GM21528 (cell line): ENCODE results near the gene SHPK.
A peak's percentile ranks its signal among the peaks of the same experiment; 100 is the strongest.

Source experiments
- ATAC-seq: cut with Tn5 transposase; IDR thresholded peaks from one replicate; pipeline ENCODE4 v1.9.1; 2021; ENCODE audit warnings: mild to moderate bottlenecking, moderate library complexity; ENCODE audit not compliant: unreplicated experiment, low FRiP score

SHPK gene

DNA sequence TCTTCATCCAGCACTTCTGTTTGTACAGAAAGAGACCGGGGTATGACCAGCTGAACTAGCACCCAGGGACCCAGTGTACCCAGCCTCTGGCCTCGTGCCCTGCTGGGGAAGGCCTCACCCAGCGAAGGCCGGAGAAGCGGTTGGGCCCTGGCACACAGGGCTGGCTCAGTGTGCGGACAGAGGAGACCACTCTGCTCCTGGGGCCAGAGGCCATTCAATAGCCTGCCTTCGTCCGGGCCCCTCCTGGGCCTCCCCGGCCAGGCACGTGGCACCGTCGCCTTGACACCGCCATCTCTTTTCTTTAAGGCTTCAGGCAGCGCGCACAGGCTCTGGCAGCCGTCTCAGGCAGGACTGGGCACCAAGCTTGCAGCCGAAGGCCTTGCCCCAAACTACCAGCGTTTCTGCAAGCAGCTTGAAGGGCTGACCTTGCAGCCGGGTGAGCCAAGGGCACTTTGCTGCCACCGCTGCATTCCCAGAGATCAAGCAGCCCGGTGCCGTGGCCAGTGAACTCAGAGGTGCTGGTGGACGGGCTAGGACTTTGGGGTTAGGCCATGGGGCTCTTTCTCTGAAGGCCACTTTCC, 24.4 kb upstream of the SHPK start:
- no peak for ATAC-seq

- no peak for ATAC-seq
These were observed 23.6 kb upstream of the SHPK start for GRCh38 chr17:3659541-3660111.

DNA sequence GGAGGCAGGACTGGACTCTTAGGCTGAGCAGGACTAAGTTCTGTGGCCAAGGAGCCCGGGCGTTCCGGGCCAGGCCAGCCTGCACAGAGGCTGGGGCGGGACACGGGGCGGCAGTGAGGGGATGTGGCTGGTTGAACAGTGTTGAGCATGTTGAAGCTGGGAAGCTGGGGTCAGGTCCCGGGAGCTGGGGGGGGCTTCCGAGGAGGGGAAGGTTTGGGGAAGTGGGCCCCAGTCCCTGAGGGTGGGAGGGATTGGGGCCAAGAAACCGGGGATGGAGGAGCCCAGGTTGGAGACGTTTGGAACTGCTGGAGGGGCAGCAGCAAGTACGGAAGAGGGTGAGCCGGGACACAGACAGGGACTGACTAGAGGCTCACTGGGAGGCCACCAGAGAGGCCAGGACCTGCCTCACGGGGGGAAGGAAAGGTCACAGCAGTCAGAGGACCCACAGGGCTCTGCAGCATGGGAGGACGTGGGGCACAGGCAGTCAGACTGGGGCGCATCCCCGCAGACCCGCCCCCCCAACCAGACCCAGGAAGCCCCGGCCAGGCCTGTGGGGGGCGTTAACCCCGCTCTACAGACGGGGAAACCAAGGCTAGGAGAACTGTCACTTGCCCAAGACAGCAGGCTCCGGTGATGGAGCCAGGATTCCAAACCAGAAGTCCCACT, 22.9 kb upstream of the SHPK start:
- ATAC-seq: no peak

GRCh38 chr17:3657874-3658783, 22.1 kb upstream of the SHPK start:
- no peak for ATAC-seq

GRCh38 chr17:3657588-3657869, 21.5 kb upstream of the SHPK start:
- ATAC-seq: no peak

GRCh38 chr17:3656755-3657587, 20.9 kb upstream of the SHPK start:
- ATAC-seq: no peak

GRCh38 chr17:3656353-3656752, 20.3 kb upstream of the SHPK start:
- no peak for ATAC-seq

DNA sequence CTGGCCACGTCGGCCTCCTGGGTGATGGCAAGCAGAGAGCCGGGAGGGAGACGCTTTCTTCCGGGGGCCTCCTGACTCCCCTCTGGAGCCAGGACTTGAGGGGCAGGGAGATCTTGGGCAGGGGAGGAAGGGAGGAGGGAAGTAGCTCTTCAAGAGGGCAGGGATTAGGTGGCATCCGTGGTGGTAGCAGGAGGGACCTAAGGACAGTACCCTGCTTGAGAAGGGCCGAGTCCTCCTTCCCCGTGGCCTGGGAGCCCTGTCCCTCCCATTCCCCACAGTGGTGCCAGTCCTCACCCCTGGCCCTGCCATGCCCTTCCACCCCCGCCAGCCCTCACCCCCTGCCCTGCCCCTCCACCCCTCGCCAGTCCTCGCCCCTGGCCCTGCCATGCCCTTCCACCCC, 19.7 kb upstream of the SHPK start:
- ATAC-seq: no peak

DNA sequence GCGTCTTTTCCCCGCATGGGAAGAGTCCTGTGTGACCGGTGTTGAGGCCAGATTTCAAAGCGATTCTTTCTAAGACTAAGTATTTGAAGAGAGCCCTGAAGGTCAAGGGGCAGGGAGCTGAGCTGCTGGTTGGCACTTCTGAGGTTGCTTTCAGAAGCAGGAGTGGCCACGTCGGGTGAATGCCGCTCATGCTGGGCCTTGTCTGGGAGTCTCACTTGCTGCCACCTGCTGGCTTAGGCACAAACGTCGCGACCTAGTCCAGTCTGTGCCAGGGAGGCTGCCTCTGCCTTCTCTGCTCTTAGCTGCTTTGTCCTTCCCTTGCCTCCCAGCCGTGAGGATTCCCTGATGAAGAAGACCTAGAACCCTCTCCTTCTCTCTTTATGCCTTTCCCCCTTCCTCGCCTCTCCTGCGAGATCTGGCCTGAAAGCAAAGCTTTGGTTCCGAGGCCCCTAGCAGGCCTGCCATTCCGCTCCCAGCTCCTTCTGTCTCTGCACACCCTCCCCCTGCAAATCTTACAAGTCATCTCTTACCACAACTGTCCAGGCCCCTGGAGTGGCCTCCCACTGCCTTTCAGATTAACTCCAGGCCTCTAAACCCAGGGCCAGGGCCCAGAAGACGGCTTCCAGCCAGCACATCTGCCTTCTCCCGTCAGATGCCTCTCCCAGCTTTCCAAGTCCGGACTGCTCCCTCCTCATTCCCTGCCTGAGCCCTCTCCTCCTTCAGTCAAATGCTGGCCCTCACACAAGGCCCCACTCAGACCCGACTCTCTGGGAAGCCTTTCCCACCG, 11.9 kb upstream of the SHPK start:
- ATAC-seq: no peak

DNA sequence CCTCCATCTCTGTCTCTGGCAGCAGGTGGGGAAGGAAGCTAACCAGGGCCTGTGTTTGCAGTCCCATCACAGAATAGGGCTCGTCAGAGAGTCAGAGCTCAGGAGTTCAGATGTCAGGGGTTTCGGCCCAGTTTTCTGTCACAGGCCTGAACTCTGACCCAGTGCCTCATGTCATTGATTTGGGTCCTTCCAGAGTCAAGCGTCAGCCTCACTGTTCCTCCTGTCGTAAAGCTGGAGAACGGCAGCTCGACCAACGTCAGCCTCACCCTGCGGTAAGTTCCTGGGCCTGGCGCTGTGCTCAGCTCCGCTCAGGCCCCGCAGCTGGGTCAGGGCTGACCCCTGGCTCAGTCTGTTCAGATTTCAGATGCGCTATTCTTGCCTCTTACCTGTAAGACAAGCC, 11.2 kb upstream of the SHPK start:
- ATAC-seq: no peak

DNA sequence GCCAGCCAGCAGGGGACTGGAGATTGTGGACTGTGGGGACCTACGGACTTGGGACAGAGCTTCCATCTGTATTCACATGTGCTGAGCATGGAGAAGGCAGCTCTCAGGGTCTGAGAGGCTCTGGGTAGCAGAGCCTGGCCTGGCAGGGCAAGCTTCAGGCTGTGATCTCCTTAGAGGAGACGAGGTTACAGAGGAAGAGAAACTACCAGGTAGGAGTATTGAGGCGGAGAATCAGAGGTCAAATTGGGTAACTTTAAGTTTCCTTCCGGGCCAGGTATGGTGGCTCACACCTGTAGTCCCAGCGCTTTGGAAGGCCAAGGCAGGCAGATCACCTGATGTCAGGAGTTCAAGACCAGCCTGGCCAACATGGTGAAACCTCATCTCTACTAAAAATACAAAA, 9.3 kb upstream of the SHPK start:
- no peak for ATAC-seq

DNA sequence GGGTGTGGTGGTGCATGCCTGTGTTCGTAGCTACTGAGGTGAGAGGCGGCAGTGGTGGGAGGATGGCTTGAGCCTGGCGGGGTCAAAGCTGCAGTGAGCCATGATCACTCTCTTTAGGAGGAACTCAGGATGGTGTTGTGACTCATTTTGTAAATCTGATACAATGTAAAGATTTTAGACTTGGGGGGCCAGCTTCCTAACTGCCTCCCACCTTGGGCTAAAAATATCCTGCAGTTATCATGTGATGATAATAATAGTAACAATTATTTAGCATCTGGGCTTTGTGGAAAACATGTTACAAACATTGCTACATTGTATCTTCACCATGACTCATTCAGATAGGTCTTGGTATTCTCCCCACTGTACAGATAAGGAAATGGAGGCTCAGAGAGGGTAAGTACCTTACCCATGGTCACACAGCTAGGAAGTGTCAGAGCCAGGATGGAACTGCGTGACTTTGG, 7.9 kb upstream of the SHPK start:
- no peak for ATAC-seq

DNA sequence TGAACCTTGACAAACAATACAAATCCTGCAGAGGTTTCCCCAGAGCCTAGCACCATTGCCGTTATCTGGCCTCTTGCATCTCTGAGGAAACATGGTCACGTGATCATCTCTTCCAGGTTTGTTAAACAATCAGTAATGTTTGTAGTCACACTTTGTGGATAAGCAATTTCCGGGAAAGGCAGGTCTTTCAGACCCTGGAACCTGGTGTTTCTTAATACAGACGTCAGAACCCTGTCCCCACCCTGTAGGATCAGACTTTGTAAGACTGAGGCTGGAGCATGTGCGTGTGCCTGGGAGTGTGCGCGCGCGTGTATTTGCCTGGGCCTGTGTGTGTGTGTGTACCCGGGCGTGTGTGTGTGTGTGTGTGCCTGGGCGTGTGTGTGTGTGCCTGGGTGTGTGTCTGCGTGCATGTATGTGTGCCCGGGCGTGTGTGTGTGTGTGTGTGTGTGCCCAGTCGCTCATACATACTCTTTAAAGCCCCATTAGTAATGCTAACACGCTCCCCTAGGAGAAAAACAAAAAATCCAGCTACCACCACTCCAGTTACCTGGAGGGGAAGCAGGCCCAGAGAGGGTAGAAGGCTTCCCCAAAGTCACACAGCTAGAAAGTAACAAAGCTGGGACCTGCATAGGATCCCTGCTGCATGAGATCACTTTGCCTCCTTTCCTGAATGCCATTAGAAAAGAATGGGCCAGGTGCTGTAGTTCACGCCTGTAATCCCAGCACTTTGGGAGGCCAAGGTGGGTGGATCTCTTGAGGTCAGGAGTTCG, 5.9 kb upstream of the SHPK start:
- ATAC-seq: no peak

DNA sequence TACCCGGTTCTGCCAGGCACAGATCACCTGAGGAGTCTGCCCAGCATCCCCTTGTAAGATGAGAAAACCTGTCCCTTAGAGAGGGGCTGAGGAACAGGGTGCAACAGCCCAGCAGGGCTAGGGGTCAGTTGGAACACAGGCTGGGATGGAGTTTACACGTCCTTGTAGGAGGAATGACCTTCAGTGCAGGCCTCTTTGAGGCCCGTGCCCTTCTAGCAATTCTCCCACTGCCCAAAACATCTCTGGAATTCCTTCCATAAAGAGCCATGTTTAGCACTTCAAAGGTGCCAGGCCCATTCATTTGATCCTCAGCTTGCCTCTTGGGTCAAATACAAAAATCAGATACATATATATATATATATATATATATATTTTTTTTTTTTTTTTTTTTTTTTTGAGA, 5.0 kb upstream of the SHPK start:
- no peak for ATAC-seq

GRCh38 chr17:3639981-3640596, 4.0 kb upstream of the SHPK start:
- no peak for ATAC-seq

DNA sequence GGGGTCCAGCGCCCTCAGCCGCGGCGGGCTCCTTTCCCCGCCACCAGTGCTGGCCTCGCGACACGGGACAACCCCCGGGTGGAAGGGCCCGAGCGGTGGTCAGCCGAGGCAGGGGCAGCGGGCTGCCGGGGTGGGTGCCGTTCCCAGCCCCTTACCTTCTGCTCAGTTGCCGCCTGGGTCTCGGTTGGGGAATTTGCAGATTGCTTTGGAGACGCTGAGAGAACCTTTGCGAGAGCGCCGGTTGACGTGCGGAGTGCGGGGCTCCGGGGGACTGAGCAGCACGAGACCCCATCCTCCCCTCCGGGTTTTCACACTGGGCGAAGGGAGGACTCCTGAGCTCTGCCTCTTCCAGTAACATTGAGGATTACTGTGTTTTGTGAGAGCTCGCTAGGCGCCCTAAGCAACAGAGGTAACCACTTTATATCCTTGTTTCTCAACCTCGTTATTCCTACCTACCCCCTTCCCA, 891 bp upstream of the SHPK start:
- ATAC-seq: peak; percentile 21

DNA sequence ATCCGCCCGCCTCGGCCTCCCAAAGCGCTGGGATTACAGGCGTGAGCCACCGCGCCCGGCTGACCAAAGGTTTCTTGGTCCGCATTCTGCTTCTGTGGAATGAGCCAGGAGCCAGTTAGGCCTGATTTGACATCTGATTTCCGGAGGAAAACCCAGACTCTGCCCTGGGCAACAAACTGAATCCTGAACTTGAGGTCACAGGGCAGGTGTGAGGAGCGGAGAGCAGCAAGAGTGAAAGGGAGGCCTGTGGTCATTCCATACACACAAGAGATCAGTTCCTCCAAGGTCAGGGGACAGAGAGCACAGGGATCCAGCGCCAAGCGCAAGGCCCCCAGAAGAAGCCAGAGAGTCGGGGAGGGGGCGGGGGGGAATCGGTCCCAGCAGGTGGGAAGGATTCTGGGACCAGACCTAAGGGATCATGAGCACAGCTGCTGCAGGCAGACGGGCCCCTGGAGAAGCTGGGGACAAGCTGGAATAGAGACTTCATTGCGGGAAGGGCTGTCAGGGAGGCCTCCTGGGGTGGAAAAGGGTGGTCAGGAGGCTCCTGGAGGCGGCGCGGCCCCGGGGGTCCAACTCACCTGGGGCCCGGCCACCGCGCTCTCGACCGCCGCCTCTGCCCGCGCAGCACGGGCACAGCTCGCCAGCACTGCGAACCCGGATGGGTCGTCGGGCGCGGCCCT, 436 bp downstream of the SHPK start:
- peak; percentile 2 for ATAC-seq

DNA sequence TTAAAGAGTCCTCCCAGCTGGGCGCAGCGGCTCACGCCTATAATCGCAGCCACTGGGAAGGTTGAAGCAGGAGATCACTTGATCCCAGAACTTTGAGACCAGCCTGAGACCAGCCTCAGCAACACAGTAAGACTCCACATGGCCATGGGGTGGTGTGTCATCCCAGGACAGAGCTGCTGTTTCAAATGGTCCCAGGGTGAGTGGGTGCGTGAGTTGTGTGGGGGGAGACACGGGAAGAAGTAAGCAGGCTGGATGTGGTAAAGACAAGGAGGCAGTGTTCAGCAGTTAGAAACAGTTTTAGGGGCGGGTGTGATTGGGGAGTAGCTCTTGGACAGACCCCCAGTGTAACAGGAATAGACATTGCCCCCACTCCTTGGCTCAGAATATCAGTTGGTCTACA, 3.8 kb downstream of the SHPK start:
- no peak for ATAC-seq
